ENCODE measurements around the gene TSNAX. TPM values are rescaled to one million over a fixed set of nuclear protein-coding genes. Genes with fewer than 3 reads are reported as not detected.

Gene TSNAX
- total RNA-seq, 1 experiment from 2014 or later = 36.5 TPM

- DNase-seq (ENCODE audit: low read depth) = no peak
These were observed 9.9 kb upstream of the TSNAX start for GRCh38 chr1:231518485-231519034.

GRCh38 chr1:231519166-231519565 lies 9.3 kb upstream of the TSNAX start:
- DNase-seq (ENCODE audit: low read depth) = no peak

- DNase-seq (ENCODE audit: low read depth) = no peak
These were observed 6.4 kb upstream of the TSNAX start for GRCh38 chr1:231522038-231522437.

- DNase-seq (ENCODE audit: low read depth) = no peak
These were observed 5.4 kb upstream of the TSNAX start for GRCh38 chr1:231522931-231523642.

- no peak for DNase-seq (ENCODE audit: low read depth)
These were observed 4.7 kb upstream of the TSNAX start for GRCh38 chr1:231523816-231524215.

GRCh38 chr1:231526536-231526935 lies 1.9 kb upstream of the TSNAX start:
- DNase-seq (ENCODE audit: low read depth) = no peak

- DNase-seq (ENCODE audit: low read depth) = no peak
These were observed 790 bp upstream of the TSNAX start for GRCh38 chr1:231527586-231528171.

DNA sequence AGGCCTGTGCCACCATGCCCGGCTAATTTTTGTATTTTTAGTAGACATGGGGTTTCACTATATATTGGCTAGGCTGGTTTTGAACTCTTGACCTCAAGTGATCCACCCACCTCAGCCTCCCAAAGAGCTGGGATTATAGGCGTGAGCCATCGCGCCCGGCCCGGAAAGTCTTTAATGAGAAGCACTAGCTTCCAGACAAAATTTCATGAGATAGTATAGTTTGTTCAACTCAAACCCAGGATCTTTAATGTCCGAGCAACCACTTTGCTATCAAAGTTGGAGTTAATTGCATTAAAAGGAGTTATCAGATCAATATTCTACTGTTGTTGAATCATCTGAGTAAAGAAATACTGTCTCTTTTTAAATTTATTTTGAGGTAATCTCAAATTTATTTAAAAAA lies 4.8 kb downstream of the TSNAX start:
- no peak for DNase-seq (ENCODE audit: low read depth)

DNA sequence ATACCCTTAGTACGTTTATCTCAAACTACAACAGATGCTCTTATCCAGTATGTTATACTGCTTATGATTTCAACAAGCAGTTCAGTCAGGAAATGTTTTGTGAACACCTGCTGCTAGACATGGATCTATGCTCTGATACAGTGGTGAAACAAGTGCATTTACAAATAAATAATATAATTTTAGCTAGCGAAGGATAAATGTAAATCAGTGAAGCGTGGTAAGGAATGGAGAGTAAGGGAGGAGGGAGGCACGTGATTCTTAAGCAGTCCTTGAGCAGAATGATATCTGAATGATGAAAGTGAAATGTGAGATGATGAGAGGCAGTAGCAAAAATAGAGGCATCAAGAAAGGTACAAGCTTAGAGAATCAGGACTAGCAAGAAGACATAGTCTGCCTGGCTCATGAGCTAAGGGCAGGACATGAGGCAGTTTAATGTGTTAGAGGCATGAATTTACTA lies 6.3 kb downstream of the TSNAX start:
- no peak for DNase-seq (ENCODE audit: low read depth)

DNA sequence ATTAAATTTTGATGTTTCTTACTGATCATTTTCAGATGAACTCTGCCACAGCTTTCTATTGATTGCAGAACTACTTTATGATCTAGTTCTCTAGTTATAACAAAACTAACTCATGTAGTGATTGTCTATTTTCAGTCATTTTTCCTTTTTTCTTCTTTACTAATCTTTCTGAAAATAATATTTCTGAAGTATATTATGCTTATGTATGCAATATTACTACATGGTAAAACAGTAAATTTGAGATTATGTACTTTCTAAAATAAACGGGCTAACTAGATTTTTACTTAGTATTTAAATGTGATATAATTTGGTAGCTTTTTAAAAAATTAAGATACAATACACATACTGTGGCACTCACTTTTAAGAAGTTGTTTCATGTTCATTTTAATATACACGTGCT lies 7.6 kb downstream of the TSNAX start:
- no peak for DNase-seq (ENCODE audit: low read depth)

- DNase-seq (ENCODE audit: low read depth) = no peak
These were observed 12.4 kb downstream of the TSNAX start for GRCh38 chr1:231540847-231541246.

GRCh38 chr1:231541842-231542241 lies 13.4 kb downstream of the TSNAX start:
- DNase-seq (ENCODE audit: low read depth) = no peak

DNA sequence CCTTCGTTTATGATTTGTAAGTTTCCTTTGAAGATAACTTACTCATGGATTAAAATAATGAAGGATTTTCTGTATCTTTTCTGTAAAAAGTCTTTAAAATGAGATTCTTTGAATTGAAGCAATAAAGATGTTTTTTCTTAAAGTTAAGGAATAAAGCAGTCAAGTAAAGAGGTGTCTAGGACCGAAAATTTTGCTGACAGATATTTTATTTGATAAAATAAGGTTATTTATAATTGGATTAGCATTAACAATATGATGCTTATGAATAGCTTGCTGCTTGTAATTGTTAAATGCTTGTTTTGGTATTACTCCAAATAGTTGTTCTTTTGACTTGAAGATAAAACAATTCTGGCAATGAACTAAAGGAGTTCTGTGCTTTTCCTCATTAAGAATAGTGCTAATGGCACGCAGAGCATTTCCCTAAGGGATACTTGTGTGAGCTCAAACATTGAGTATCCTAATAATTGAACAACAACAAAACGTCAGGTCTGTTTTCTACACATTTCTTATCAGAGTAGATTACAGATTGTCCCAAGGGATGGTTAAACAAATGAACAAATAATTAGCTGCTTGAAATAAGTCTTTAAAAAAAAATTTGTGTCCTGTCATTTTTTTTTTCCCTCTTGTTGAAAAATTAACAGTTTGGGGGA lies 16.6 kb downstream of the TSNAX start:
- no peak for DNase-seq (ENCODE audit: low read depth)

DNA sequence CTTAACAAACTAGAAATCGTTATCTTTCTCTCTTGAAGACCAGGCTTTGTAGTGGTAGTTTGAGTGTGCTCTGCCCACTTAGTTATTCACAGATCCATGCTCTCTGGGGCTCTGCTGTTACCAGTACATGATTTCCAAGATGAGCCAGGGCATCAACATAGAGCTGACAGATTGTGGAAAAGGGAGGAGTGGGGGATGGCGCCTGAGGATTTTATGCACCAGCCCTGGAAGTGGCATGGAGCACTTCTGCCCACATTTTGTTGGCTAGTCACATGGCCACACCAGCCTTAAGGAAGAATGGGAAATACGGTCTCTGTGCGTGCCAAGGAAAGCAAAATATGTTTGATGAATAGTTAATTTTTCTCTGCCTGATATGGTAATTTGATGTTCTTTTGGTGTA lies 18.2 kb downstream of the TSNAX start:
- DNase-seq (ENCODE audit: low read depth) = no peak

- DNase-seq (ENCODE audit: low read depth) = no peak
These were observed 21.4 kb downstream of the TSNAX start for GRCh38 chr1:231549733-231550447.

GRCh38 chr1:231550448-231550781 lies 21.9 kb downstream of the TSNAX start:
- no peak for DNase-seq (ENCODE audit: low read depth)

- no peak for DNase-seq (ENCODE audit: low read depth)
These were observed 24.9 kb downstream of the TSNAX start for GRCh38 chr1:231553320-231553719.

- DNase-seq (ENCODE audit: low read depth) = no peak
These were observed 26.5 kb downstream of the TSNAX start for GRCh38 chr1:231554969-231555368.

DNA sequence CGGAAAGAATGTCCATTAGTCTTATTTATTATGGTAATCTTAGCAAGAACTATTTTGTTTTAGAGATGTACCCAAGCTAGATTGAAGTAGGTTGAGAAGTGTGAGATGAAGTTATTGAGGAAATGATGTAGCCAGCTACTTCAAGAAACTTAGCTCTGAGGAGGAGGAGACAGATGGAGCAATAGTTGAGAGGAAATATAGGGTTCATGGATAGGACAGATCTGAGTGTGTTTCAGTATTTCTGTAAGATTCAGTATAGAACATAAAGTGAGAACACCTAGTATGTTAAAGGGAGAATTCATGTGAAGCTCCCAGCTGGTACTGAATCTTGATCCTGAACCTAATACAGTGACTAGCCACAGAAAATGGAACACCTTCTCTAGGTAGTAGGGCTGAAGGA lies 28.9 kb downstream of the TSNAX start:
- no peak for DNase-seq (ENCODE audit: low read depth)

- no peak for DNase-seq (ENCODE audit: low read depth)
These were observed 29.6 kb downstream of the TSNAX start for GRCh38 chr1:231557898-231558707.

GRCh38 chr1:231558708-231559185 lies 30.3 kb downstream of the TSNAX start:
- DNase-seq (ENCODE audit: low read depth) = no peak

All from Daoy (cell line).